GM10847 (cell line): ENCODE results near the gene TIPARP.

Source experiments
- POLR2A ChIP-seq: IDR thresholded peaks from 2 replicates; pipeline ENCODE4 v1.6.1; 2011; ENCODE audit not compliant: insufficient read length; ENCODE audit errors: extremely low read depth

Gene TIPARP

GRCh38 chr3:156682501-156682900 is 8.1 kb downstream of the TIPARP start:
- no peak for TF ChIP-seq POLR2A

- TF ChIP-seq POLR2A = no peak
Measured at GRCh38 chr3:156682963-156683362, 8.6 kb downstream of the TIPARP start.

DNA sequence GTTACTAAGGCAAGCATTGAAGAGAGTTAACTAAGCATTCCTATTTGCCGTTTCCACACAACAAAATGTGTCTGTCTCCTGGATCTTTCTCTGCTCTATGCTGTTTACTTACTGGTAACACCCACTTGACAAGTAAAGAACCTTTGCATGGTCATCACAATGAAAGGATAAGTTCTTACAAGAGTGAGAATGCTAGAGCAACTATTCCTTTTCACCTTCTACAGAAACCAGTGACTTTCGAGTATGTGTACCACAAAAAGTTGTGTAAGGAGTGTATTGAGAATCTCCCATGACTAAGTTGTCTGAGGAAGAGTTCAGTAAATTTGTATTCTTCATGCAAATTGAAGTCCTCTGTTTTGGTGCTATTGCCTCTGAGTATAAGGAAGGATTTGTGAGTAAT is 10.8 kb downstream of the TIPARP start:
- no peak for TF ChIP-seq POLR2A

DNA sequence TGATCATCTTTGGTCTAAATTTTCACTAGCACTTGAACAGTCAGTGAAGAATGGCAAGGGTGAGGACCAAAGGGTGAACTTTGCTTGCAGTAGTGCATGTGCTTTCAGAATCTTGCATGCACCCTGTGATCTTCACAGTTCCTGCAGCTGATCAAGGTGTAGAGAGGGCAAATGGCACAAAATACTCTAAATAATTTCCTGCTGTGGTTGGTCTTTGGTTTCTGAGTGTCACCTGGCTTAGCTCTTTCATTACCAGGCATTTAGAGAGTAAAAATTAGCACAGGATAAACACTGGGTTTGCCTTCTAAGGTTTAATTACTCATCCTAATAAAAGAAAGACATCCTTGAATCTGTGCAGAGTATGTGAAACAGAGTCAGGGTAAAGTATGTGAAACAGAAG is 11.4 kb downstream of the TIPARP start:
- no peak for TF ChIP-seq POLR2A

DNA sequence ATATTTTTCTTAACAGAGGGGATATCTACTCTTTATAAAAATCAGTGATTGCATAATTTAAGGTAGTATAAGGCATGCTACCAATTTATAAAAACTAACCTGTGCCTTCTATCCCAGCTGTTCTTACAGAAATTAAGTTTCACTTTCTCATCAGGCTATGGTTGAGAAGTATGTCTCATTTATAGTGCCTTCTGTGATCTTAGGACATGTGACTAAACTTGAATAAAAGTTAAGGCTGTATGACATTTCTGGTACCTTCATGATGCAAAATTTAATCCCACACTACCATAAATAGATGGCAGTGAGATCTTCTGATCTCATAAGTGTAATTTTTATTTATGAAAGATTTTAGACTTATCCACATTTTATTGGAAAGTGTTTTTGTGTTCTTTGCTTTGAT is 12.6 kb downstream of the TIPARP start:
- no peak for TF ChIP-seq POLR2A

- TF ChIP-seq POLR2A = no peak
Measured at GRCh38 chr3:156688632-156689452, 14.5 kb downstream of the TIPARP start.

GRCh38 chr3:156689608-156690007 is 15.2 kb downstream of the TIPARP start:
- TF ChIP-seq POLR2A = no peak

DNA sequence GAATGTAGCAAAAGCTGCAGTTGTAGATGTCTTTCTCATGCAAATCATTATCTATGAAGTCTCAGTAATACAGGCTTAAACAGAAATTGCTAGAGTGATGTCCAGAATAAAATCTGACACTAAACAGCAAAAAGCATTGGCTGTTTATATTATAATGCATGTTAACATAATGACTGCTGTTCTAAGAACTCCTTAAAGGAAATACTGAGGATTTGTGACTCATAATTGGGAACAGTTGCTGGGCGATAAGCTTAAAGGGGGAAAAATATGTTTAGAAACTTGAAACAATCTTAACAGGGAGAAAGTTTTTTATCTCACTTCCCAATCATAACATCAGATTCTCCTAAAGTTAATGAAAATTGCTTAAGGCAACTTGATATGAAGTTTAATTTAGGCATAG is 17.5 kb downstream of the TIPARP start:
- TF ChIP-seq POLR2A = no peak

GRCh38 chr3:156693166-156693565 is 18.8 kb downstream of the TIPARP start:
- TF ChIP-seq POLR2A = no peak

DNA sequence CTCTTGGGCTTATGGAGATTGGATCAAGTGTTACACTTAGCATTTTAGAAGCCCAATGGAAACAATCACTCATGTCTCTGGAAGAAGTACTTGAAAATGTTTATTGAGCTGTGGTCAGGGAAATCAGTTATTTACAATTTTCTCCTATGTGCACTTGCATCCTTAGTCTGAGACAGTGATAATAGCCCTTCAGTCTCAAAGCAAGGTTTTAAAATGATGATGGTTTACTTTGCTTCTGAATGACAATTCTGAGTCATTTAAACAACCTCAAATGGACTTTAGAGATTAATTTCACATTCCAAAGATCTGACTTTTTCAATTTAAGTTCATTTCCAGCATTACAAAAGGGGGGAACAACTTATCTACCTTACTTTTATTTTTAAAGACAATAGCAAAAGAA is 20.1 kb downstream of the TIPARP start:
- no peak for TF ChIP-seq POLR2A

GRCh38 chr3:156702367-156702766 is 28.0 kb downstream of the TIPARP start:
- TF ChIP-seq POLR2A = no peak

GRCh38 chr3:156704370-156705036 is 30.1 kb downstream of the TIPARP start:
- no peak for TF ChIP-seq POLR2A

GRCh38 chr3:156705761-156706616 is 31.6 kb downstream of the TIPARP start:
- TF ChIP-seq POLR2A = no peak

DNA sequence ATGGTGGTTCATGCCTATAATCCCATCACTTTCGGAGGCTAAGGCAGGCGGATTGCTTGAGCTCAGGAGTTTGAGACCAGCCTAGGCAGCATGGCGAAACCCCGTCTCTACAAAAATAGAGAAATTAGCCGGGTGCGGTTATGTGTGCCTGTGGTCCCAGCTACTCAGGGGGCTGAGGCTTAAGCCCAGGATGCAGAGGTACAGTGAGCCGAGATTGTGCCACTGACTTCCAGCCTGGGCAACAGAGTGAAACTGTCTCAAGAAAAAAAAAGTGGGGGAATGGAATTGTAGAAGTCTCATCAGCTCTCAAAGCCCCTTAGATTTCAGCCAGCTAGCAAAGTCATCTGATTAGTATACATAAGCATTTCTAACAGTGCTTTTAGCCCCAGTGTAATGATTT is 33.2 kb downstream of the TIPARP start:
- no peak for TF ChIP-seq POLR2A

DNA sequence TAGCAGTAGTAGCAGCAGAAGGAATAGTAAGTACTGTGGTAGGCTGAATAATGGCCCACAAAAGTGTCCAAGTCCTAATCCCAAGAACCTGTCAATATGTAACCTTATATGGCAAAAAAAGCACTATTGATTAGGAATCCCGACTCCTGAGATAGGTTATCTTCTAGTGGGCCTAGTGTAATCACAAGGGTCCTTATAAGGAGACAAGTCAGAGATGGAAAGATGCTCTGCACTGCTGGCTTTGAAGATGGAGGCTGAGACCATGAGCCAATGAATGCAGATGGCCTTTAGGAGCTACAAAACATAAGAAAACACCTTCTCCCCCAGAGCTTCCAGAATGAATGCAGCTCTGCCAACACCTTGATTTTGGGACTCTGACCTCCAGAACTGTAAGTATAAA is 36.0 kb downstream of the TIPARP start:
- no peak for TF ChIP-seq POLR2A

GRCh38 chr3:156711113-156711512 is 36.7 kb downstream of the TIPARP start:
- no peak for TF ChIP-seq POLR2A
